MM.1S (cell line): ENCODE results near the gene DISC1.

Experiments used
- DNase-seq: peaks from one replicate; pipeline ENCODE4 v3.0.0-alpha.2; 2015
- H2AFZ ChIP-seq: fragments of 300-600 bp; sonication (generic); 2 replicates; pipeline ENCODE4 v1.6.0; 2016; ENCODE audit warnings: antibody characterized with exemption, low read length
- H3F3A ChIP-seq: fragments of 300-600 bp; sonication (generic); 2 replicates; pipeline ENCODE4 v1.6.1; 2016; ENCODE audit warnings: mild to moderate bottlenecking, antibody characterized with exemption, low read length, moderate library complexity, mixed read lengths; ENCODE audit not compliant: insufficient read depth
- H3K27ac ChIP-seq: fragments of 300-600 bp; sonication (generic); 2 replicates; pipeline ENCODE4 v1.5.1; 2016; ENCODE audit warnings: mild to moderate bottlenecking, low read length
- H3K27me3 ChIP-seq: fragments of 300-600 bp; sonication (generic); replicated peaks from 2 replicates; pipeline ENCODE4 v1.6.0; 2016; ENCODE audit warnings: low read length; ENCODE audit not compliant: insufficient read depth
- H3K36me3 ChIP-seq: fragments of 300-600 bp; sonication (generic); replicated peaks from 2 replicates; pipeline ENCODE4 v1.6.1; 2016; ENCODE audit warnings: mild to moderate bottlenecking, low read length, mixed read lengths; ENCODE audit not compliant: insufficient read depth
- H3K4me1 ChIP-seq: fragments of 300-600 bp; sonication (generic); 2 replicates; pipeline ENCODE4 v1.6.1; 2016; ENCODE audit warnings: low read length, mixed read lengths
- H3K4me2 ChIP-seq: fragments of 300-600 bp; sonication (generic); 2 replicates; pipeline ENCODE4 v1.6.0; 2016; ENCODE audit warnings: low read depth, low read length
- H3K4me3 ChIP-seq: fragments of 300-600 bp; sonication (generic); 2 replicates; pipeline ENCODE4 v1.5.1; 2016; ENCODE audit warnings: low read length, mixed read lengths
- H3K79me2 ChIP-seq: fragments of 300-600 bp; sonication (generic); 2 replicates; pipeline ENCODE4 v1.6.1; 2016; ENCODE audit warnings: mixed run types, low read length, mixed read lengths
- H3K9ac ChIP-seq: fragments of 300-600 bp; sonication (generic); 2 replicates; pipeline ENCODE4 v1.6.1; 2016; ENCODE audit warnings: low read length, mixed read lengths
- H3K9me2 ChIP-seq: fragments of 300-600 bp; sonication (generic); replicated peaks from 2 replicates; pipeline ENCODE4 v1.6.1; 2016; ENCODE audit warnings: mild to moderate bottlenecking, low read length, mixed read lengths; ENCODE audit not compliant: insufficient read depth
- H3K9me3 ChIP-seq: fragments of 300-600 bp; sonication (generic); replicated peaks from 2 replicates; pipeline ENCODE4 v1.6.1; 2016; ENCODE audit warnings: mild to moderate bottlenecking, low read length, mixed read lengths; ENCODE audit not compliant: insufficient read depth
- H4K20me1 ChIP-seq: fragments of 300-600 bp; sonication (generic); 2 replicates; pipeline ENCODE4 v1.6.1; 2016; ENCODE audit warnings: mild to moderate bottlenecking, low read length, moderate library complexity, mixed read lengths; ENCODE audit not compliant: insufficient read depth
- CTCF ChIP-seq: fragments of 300-600 bp; sonication (generic); IDR thresholded peaks from 2 replicates; pipeline ENCODE4 v1.5.1; 2016; ENCODE audit warnings: antibody characterized with exemption, low read length, mixed read lengths
- EZH2 ChIP-seq: fragments of 300-600 bp; sonication (generic); optimal IDR thresholded peaks from 2 replicates; pipeline ENCODE3; 2017; ENCODE audit warnings: low read depth, mild to moderate bottlenecking, antibody characterized with exemption, low read length, mixed read lengths
- EZH2phosphoT487 ChIP-seq: fragments of 300-600 bp; sonication (generic); IDR thresholded peaks from 2 replicates; pipeline ENCODE4 v1.6.1; 2018; ENCODE audit warnings: antibody characterized with exemption, low read length

Gene DISC1

GRCh38 chr1:232059726-232060374 is 433.3 kb downstream of the DISC1 start:
- no peaks in the 10 kb centered on the region for H3K9me2 ChIP-seq

GRCh38 chr1:232062967-232063366 is 436.4 kb downstream of the DISC1 start:
- no peak overlapping the region for H3K9ac ChIP-seq

More at GRCh38 chr1:232059726-232060374, 433.3 kb downstream of the DISC1 start:
- Histone ChIP-seq H3K27ac (no peak overlapping the region), H3K4me1 (no peaks in the 10 kb centered on the region), H3K9me3 (no peaks in the 10 kb centered on the region), H3K9ac (no peak overlapping the region), H3K4me3 (no peak overlapping the region), H3K36me3 (no peaks in the 10 kb centered on the region), H4K20me1 (no peaks in the 10 kb centered on the region), H2AFZ (no peak overlapping the region), H3F3A (no peaks in the 10 kb centered on the region), H3K27me3 (no peaks in the 10 kb centered on the region), H3K79me2 (no peaks in the 10 kb centered on the region), H3K4me2 (no peak overlapping the region)
- no peak for DNase-seq
- TF ChIP-seq EZH2phosphoT487 (no peak), CTCF (no peak), EZH2 (no peak)

GRCh38 chr1:232066521-232066920 is 439.9 kb downstream of the DISC1 start:
- Histone ChIP-seq H3K79me2 (no peaks in the 10 kb centered on the region), H3K4me2 (no peak overlapping the region), H3K4me3 (no peak overlapping the region), H3K27me3 (no peaks in the 10 kb centered on the region), H2AFZ (no peak overlapping the region), H3F3A (no peaks in the 10 kb centered on the region), H3K4me1 (no peaks in the 10 kb centered on the region), H4K20me1 (no peaks in the 10 kb centered on the region), H3K9me2 (no peaks in the 10 kb centered on the region), H3K9ac (no peak overlapping the region), H3K36me3 (no peaks in the 10 kb centered on the region), H3K27ac (no peak overlapping the region), H3K9me3 (no peaks in the 10 kb centered on the region)
- DNase-seq, result no peak
- TF ChIP-seq EZH2, result no peak
- TF ChIP-seq CTCF, result no peak
- TF ChIP-seq EZH2phosphoT487, result no peak

More at GRCh38 chr1:232062967-232063366, 436.4 kb downstream of the DISC1 start:
- Histone ChIP-seq H3K9me2 (no peaks in the 10 kb centered on the region), H3K9me3 (no peaks in the 10 kb centered on the region), H3K36me3 (no peaks in the 10 kb centered on the region), H4K20me1 (no peaks in the 10 kb centered on the region), H3K4me2 (no peak overlapping the region), H3K79me2 (no peaks in the 10 kb centered on the region), H3K27ac (no peak overlapping the region), H3F3A (no peaks in the 10 kb centered on the region), H2AFZ (no peak overlapping the region), H3K4me1 (no peaks in the 10 kb centered on the region), H3K27me3 (no peaks in the 10 kb centered on the region), H3K4me3 (no peak overlapping the region)
- TF ChIP-seq CTCF, result no peak
- no peak for TF ChIP-seq EZH2
- no peak for TF ChIP-seq EZH2phosphoT487
- no peak for DNase-seq
